Activated naive CD4-positive, alpha-beta T cell treated with anti-CD3 and anti-CD28 coated beads, Interleukin-2, amount 50 U/mL, for 24 hours (primary cell): Measurements from ENCODE around the gene EEA1.

Experiments
- H3K27ac Mint-ChIP-seq: one replicate; pipeline ENCODE4 v1.8.0; 2021; ENCODE audit warnings: mild to moderate bottlenecking, mixed read lengths
- H3K27me3 Mint-ChIP-seq: one replicate; pipeline ENCODE4 v1.8.0; 2021; ENCODE audit warnings: mixed read lengths
- H3K36me3 Mint-ChIP-seq: one replicate; pipeline ENCODE4 v1.8.0; 2021; ENCODE audit warnings: mixed read lengths
- H3K4me1 Mint-ChIP-seq: one replicate; pipeline ENCODE4 v1.8.0; 2021; ENCODE audit warnings: mixed read lengths
- H3K4me3 Mint-ChIP-seq: one replicate; pipeline ENCODE4 v1.8.0; 2021; ENCODE audit warnings: mild to moderate bottlenecking, mixed read lengths
- H3K9me3 Mint-ChIP-seq: one replicate; pipeline ENCODE4 v1.8.0; 2021; ENCODE audit warnings: mixed read lengths

EEA1 gene

DNA sequence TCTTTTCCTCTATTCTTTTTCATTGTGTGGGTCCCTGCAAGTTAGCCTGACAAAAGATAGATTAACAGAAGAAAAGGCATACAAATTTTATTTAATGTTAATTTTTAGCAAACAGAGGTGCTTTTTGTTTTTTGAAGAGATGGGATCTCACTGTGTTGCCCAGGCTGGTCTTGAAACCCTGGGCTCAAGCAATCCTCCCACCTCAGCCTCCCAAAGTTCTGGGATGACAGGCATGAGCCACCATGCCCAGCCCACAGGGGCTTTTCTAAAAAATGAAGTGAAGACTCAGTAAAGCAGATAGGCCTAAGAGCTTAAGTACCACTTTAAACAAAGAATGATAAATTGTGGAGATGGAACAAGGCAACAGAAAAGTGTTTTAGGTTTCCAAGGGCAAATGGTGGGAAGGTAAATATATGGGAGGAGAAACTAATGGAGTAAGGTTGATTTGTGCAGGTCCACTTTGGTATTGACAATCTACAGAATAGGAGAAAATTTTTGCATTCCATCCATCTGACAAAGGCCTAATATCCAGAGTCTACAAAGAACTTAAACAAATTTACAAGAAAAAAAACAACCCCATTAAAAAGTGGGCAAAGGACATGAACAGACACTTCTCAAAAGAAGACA, 18.6 kb upstream of the EEA1 start:
- Mint-ChIP-seq H3K4me1 (no peaks in the 10 kb centered on the region), H3K9me3 (no peaks in the 10 kb centered on the region), H3K4me3 (no peak overlapping the region), H3K27me3 (no peaks in the 10 kb centered on the region), H3K27ac (no peak overlapping the region), H3K36me3 (no peaks in the 10 kb centered on the region)

DNA sequence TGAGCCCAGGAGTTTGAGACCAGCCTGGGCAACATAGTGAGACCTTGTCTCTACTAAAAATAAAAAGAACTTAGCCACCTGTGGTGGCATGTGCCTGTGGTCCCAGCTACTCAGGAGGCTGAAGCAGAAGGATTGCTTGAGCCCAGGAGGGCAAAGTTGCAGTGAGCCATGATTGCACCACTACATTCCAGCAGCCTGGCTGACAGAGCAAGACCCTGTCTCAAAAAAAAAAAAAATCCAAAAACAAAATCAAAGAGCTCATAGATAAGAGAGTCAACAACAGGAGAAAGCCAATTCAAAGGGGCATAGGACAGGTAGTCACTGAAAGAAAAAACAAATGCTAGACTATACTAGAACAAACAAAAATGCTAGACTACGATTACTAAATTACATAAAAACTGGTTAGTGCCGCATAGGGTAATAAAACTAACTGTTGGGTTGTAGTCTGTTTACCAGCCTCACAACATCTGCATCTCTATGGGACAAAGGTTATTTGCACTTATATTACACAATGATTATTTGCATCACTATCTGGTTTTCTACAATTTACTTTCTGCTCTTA, 16.6 kb upstream of the EEA1 start:
- Mint-ChIP-seq H3K36me3 (peaks cover 2% of the 10 kb centered on the region), H3K9me3 (no peaks in the 10 kb centered on the region), H3K4me1 (no peaks in the 10 kb centered on the region), H3K4me3 (no peak overlapping the region), H3K27ac (no peak overlapping the region), H3K27me3 (no peaks in the 10 kb centered on the region)

DNA sequence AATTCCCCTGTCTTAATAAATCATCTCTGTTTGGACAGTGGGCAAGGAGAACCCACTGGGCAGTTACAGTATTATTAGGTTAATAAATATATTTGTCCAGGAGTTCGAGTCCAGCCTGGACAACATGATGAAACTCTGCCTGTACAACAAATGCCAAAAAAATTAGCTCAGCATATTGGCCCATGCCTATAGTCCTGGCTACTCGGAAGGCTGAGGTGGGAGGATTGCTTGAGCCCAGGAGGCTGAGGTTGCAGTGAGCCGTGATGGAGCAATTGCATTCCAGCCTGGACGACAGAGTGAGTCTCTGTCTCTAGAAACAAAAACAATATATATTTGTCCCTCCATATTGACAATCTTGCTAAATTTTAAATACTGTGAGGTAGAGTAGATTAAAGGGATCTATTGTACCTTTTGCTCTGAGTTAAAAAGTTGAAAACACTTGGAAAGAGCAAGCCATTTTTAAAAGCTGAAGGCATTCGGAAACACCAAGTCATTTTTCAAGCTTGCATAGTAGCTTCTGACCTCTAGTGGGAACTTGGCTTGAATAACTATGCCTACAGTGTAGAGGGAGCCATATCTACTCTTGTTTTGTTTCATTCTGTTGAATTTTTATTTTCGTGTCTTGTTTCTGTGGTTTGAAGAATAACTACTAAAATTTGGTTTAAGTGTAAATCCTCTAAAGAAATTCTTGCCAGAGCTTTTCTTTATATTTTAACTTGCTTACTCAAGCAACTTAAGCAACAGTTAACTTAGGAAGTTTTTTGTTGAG, 14.6 kb upstream of the EEA1 start:
- no peaks in the 10 kb centered on the region for H3K27me3 Mint-ChIP-seq
- no peak overlapping the region for H3K4me3 Mint-ChIP-seq
- no peak overlapping the region for H3K27ac Mint-ChIP-seq

DNA sequence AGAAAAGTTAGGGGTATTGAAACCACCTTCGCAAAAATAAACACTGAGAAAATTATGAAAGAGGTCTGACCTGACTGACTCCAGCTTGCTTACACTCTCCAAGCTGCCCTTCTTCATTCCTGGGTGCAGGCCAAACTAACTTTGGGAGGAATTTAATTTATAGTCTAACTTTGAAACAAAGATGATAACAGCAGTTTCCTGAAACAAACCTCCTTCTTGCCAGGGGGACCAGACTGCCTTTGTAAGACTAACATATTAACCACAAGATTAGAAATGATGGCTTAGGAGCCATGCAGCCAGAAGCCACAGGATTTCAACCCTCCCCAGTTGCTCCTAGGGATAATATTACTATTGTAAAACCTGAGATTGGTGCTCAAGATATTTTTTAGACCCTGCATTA, 13.8 kb upstream of the EEA1 start:
- Mint-ChIP-seq H3K4me3 (no peak overlapping the region), H3K4me1 (no peaks in the 10 kb centered on the region)

More for the DNA sequence above, 14.6 kb upstream of the EEA1 start:
- no peaks in the 10 kb centered on the region for H3K4me1 Mint-ChIP-seq
- H3K9me3 Mint-ChIP-seq: no peaks in the 10 kb centered on the region
- H3K36me3 Mint-ChIP-seq: peaks cover 2% of the 10 kb centered on the region

DNA sequence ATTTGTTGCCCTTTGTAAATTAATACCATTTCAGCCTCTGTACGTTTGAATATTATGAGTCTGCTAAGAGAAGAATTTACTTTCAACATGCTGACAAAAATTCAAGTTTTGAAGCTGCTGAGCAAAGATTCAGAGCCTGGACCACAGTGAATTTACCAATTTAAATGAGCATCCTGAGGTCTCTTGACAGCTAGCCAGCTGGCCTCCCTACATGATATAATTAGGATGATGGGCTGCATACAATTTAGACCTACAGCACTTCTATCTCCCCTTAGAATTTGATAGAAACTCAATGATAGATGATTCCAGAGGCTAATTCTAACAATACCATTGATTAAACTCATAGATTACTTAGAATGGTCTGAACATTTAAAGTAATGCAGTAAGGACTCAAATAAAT, 10.0 kb upstream of the EEA1 start:
- no peaks in the 10 kb centered on the region for H3K4me1 Mint-ChIP-seq
- H3K36me3 Mint-ChIP-seq: peaks cover 2% of the 10 kb centered on the region
- H3K4me3 Mint-ChIP-seq: no peak overlapping the region
- H3K27ac Mint-ChIP-seq: no peak overlapping the region
- H3K27me3 Mint-ChIP-seq: no peaks in the 10 kb centered on the region
- H3K9me3 Mint-ChIP-seq: no peaks in the 10 kb centered on the region

More for the DNA sequence above, 13.8 kb upstream of the EEA1 start:
- no peaks in the 10 kb centered on the region for H3K9me3 Mint-ChIP-seq
- no peaks in the 10 kb centered on the region for H3K27me3 Mint-ChIP-seq
- H3K27ac Mint-ChIP-seq: no peak overlapping the region
- peaks cover 2% of the 10 kb centered on the region for H3K36me3 Mint-ChIP-seq

DNA sequence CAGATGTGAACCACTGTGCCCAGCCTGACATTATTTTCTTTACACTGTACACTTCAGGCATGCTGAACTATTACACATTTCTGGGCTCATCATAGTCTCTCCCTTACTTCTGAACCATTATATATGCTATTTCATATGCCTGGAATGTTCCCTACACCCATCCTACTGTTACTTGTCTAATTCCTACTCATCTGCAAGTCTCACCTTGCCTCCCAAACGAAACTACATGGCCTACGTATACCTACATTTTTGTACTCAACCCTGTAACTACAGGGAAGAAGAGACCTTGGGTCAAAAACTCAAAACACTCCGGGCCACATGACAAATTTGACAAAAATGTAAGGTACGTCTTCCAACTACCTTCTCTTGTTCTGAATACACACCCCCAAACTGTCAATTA, 9.5 kb upstream of the EEA1 start:
- H3K4me3 Mint-ChIP-seq: no peak overlapping the region
- no peak overlapping the region for H3K27ac Mint-ChIP-seq
- H3K9me3 Mint-ChIP-seq: no peaks in the 10 kb centered on the region
- H3K4me1 Mint-ChIP-seq: no peaks in the 10 kb centered on the region
- no peaks in the 10 kb centered on the region for H3K27me3 Mint-ChIP-seq
- peaks cover 2% of the 10 kb centered on the region for H3K36me3 Mint-ChIP-seq

DNA sequence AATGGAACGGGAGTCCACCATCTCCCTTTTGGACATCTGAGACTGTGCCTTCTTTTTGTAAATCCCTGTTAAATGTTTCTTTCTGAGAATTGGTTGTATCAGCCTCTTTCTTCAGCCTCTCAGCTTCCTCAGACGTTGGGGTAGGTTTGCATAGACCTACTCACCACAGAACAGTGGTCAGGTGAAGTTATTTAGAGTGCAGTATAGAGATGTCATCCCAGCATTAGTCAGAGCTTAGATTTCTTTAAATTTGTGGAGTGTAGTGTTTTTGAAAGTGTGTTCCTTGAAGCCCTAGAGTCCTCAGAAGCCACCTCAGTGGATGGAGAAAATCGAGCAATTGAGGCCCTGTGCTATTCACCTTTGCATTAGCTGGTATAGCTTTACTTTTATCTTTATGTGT, 8.9 kb upstream of the EEA1 start:
- H3K27me3 Mint-ChIP-seq: no peaks in the 10 kb centered on the region
- no peak overlapping the region for H3K4me3 Mint-ChIP-seq
- no peaks in the 10 kb centered on the region for H3K9me3 Mint-ChIP-seq
- peaks cover 2% of the 10 kb centered on the region for H3K36me3 Mint-ChIP-seq
- H3K4me1 Mint-ChIP-seq: no peaks in the 10 kb centered on the region
- H3K27ac Mint-ChIP-seq: no peak overlapping the region

DNA sequence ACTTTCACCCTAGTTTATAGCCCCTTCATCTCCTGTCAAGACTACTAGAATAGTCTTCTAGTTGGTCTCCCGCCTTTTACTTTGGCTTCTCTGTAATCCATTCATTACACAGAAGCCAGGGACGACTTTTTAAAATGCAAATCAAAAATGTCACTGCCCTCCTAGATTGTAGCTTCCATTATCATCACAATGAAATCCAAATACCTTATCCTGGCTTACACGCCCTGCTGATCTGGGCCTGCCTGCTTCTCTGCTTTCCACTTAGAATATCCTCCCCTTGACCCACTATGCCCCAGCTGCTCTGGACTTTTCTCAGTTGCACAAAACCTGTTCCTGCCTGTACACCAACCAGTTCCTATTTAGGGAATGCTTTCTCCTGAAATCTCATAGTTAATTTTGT, 4.5 kb upstream of the EEA1 start:
- Mint-ChIP-seq H3K27me3 (no peaks in the 10 kb centered on the region), H3K4me3 (no peak overlapping the region), H3K36me3 (no peaks in the 10 kb centered on the region), H3K27ac (peak overlapping the region; percentile 15), H3K9me3 (no peaks in the 10 kb centered on the region), H3K4me1 (peaks cover 11% of the 10 kb centered on the region)

DNA sequence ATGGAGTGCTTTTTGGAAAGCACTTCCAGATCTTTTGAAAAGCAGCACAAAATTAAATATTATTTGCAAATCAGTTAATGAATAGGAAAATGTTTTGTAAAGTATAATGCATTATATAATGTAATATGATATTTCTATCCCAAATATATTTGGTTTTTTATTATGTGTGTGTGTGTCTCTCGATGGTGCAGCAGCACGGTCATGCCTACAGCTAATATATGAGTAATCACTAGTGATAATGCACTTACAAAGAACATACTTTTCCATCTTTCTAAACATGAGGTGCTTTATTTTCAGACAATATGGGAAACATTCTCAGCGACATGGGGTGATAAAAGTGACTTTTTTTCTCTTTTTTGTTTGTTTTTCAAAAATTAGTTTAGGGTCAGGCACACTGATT, 1.3 kb upstream of the EEA1 start:
- H3K27ac Mint-ChIP-seq: peak overlapping the region; percentile 8
- no peaks in the 10 kb centered on the region for H3K27me3 Mint-ChIP-seq
- H3K4me3 Mint-ChIP-seq: peak overlapping the region; percentile 91
- H3K4me1 Mint-ChIP-seq: peaks cover 30% of the 10 kb centered on the region
- H3K9me3 Mint-ChIP-seq: no peaks in the 10 kb centered on the region
- H3K36me3 Mint-ChIP-seq: peaks cover 2% of the 10 kb centered on the region

DNA sequence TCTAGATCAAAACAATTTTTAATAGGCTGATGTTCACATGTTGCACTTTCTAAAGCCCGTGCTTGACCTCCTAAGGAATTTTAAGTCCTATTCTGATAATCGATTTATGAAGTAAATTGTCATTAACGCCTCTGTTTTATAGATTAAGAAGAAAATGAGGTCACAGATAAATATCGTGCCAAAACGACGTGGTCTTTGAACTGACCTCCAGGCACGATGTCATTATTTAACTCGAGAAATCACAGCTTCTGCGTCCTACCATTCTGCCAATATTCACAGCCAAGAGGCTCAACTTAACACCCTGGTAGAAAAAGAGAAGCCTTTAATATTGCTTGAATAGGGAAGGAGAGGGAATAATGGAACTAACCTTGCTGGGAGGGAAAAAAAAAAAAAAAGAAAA, 888 bp upstream of the EEA1 start:
- Mint-ChIP-seq H3K4me1 (peaks cover 34% of the 10 kb centered on the region), H3K27ac (peak overlapping the region; percentile 30), H3K9me3 (no peaks in the 10 kb centered on the region), H3K27me3 (no peaks in the 10 kb centered on the region), H3K4me3 (peak overlapping the region; percentile 91), H3K36me3 (peaks cover 4% of the 10 kb centered on the region)

DNA sequence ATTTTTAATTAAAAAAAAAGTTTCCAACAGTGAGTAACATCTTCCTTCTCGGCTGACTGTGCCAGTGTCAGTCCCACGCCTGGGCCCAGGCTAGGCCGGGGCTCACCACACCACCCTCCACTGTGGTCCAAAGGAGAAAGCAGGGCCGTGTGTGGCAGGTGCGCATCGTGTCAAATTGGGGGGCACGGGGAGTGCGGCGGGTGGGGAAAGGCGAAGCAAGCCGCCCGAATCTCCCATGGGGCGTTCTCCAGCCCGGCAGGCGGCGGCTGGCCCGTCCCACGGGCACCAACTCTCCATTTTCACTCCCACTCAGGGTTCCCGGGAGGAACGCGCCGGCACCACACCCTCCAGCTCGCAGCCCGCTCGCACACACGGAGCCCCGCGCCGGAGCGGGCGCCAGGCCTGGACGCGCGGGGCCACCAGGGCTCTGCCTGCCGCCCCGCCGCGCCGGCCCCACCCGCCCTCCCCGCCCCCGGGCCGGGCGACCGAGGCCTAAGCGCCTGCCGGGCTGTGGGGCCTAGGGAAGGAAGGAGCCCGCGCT, 604 bp downstream of the EEA1 start:
- peaks cover 44% of the 10 kb centered on the region for H3K4me1 Mint-ChIP-seq

DNA sequence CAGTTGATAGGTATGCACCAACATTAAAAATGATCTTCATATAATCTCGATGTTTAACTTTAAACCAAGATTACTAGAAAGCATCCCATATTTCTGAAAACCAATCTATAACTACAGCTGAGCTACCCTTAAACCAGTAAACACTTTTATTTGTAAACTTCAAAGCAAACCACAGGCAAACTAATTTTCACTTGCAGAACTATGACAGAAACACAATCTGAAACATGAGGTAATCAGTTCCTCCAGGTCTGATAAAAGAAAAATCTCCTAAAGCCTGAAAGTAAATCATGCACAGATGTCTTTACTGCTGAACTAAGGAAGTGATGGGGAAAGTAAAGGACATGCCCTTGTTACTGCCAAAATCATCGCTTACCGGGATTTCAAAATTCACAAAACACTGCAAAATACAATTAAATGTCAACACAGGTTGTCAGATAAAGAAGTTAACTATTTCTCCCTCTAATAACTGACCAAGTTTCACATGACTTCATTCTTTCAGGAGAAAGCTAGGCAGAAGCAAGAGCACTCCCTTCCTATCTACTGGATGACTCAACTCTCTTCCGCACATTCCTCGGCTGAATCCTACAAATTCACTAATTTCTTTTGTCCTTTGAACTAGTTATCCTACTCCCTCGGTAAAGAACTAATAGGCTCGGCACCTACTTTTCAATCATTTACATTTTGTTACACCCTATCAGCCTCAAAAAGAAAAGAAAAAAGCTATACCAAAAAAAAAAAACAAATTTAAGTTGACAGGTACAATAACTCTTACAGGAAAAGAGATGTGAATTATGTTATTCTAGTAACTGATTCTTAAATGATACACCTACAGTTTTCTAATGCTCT, 1.4 kb downstream of the EEA1 start:
- peaks cover 47% of the 10 kb centered on the region for H3K4me1 Mint-ChIP-seq
- no peaks in the 10 kb centered on the region for H3K9me3 Mint-ChIP-seq
- H3K4me3 Mint-ChIP-seq: peak overlapping the region; percentile 90
- no peaks in the 10 kb centered on the region for H3K27me3 Mint-ChIP-seq
- peaks cover 7% of the 10 kb centered on the region for H3K36me3 Mint-ChIP-seq
- peak overlapping the region; percentile 99 for H3K27ac Mint-ChIP-seq

More for the DNA sequence above, 604 bp downstream of the EEA1 start:
- Mint-ChIP-seq H3K9me3 (no peaks in the 10 kb centered on the region), H3K4me3 (peak overlapping the region; percentile 91), H3K36me3 (peaks cover 4% of the 10 kb centered on the region), H3K27me3 (no peaks in the 10 kb centered on the region), H3K27ac (peak overlapping the region; percentile 99)

DNA sequence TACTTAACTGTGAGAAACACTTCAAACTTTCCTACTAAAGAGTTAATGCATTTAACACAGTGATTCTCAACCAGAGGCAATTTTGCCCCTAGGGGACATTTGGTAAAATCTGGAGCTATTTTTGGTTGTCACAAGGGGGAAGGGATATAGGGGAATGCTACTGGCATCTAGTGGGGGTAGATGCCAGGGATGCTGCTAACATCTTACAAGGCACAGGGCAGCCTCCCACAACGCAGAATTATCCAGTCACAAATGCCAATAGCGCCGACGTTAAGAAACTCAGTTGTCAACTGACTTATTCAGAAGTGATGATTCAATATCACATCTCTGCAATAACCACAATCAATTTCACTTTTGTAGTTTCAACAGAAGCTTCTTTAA, 2.0 kb downstream of the EEA1 start:
- peak overlapping the region; percentile 90 for H3K4me3 Mint-ChIP-seq
- H3K27ac Mint-ChIP-seq: peak overlapping the region; percentile 99
- H3K4me1 Mint-ChIP-seq: peaks cover 52% of the 10 kb centered on the region
- H3K27me3 Mint-ChIP-seq: no peaks in the 10 kb centered on the region
- H3K9me3 Mint-ChIP-seq: no peaks in the 10 kb centered on the region
- peaks cover 11% of the 10 kb centered on the region for H3K36me3 Mint-ChIP-seq

DNA sequence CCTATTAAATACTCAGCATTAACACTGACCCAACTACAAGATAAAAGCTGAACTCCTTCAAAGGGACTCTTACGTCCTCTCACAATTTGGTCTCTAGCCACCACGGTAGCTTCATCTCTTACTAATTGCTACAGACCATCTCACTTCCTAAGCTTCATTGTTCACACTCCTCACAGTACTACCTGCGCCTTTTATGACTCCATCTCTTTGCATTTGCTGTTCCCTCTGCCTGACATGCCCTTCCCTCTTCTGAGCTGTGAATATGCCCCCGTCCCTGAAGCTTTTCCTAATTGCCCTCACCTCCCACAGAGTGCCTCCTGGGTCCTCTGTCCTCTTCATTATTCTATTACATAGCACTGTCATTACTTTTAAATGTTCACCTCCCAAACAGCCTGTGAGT, 2.5 kb downstream of the EEA1 start:
- Mint-ChIP-seq H3K27ac (peak overlapping the region; percentile 99), H3K36me3 (peaks cover 14% of the 10 kb centered on the region), H3K27me3 (no peaks in the 10 kb centered on the region), H3K4me1 (peaks cover 56% of the 10 kb centered on the region), H3K9me3 (no peaks in the 10 kb centered on the region), H3K4me3 (peak overlapping the region; percentile 90)

DNA sequence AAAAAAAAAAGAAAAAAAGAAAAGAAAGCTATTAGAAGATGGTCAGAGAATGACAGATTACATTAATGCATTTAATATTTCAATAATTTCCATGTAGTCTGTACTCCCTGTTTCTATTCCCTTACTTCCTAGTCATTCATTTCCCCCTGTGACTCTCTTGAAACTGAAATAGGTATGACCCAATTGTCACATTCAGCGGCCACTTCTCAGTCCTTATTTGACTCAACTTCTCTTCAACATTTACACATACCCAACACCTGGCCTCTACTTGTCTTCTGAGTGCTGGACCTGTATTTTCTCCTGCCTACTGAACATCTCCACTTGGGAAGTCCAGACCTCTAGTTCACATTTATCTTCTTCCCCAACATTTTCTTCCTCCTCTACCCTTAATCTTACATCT, 7.2 kb downstream of the EEA1 start:
- peak overlapping the region; percentile 4 for H3K27ac Mint-ChIP-seq
- no peaks in the 10 kb centered on the region for H3K9me3 Mint-ChIP-seq
- H3K4me1 Mint-ChIP-seq: peaks cover 32% of the 10 kb centered on the region
- peak overlapping the region; percentile 1 for H3K4me3 Mint-ChIP-seq
- H3K36me3 Mint-ChIP-seq: peaks cover 14% of the 10 kb centered on the region
- no peaks in the 10 kb centered on the region for H3K27me3 Mint-ChIP-seq
